ENCODE results near the gene FOXRED2. TPM values are rescaled to one million over a fixed set of nuclear protein-coding genes. Genes with fewer than 3 reads are reported as not detected.

The FOXRED2 gene
- total and polyA plus RNA-seq, 2 experiments from 2014 or later, result 11.5 to 38.3 TPM

- Mint-ChIP-seq H3K4me1 (peaks cover 19% of the 10 kb centered on the region), H3K27ac (no peak overlapping the region), H3K36me3 (ENCODE audit: low read depth) (no peaks in the 10 kb centered on the region), H3K4me3 (no peak overlapping the region), H3K9me3 (no peaks in the 10 kb centered on the region), H3K27me3 (ENCODE audit: insufficient read depth, low read depth, poor library complexity) (peaks cover 12% of the 10 kb centered on the region)
- Histone ChIP-seq H3F3A (replicated peaks; ENCODE audit: low read depth) (0 out of 2 replicates have a peak, but pooled peaks cover 8% of the 10 kb centered on the region), H3K9me2 (ENCODE audit: insufficient read depth) (no peaks in the 10 kb centered on the region), H2AFZ (no peak overlapping the region), H3K4me1 (ENCODE audit: insufficient read depth) (peaks cover 17% of the 10 kb centered on the region), H3K79me2 (replicated peaks; ENCODE audit: insufficient read depth) (no peaks in the 10 kb centered on the region), H3K4me3 (no peak overlapping the region), H3K27ac (ENCODE audit: low read depth) (peak overlapping the region; percentile 45; the same call in 1 of the 2 replicates), H3K27me3 (ENCODE audit: insufficient read depth) (no peaks in the 10 kb centered on the region), H3K36me3 (ENCODE audit: insufficient read depth) (no peaks in the 10 kb centered on the region), H3K4me2 (no peak overlapping the region), H4K20me1 (replicated peaks; ENCODE audit: insufficient read depth) (no peaks in the 10 kb centered on the region)
- DNase-seq (ENCODE audit: low spot score) (no peak), ATAC-seq (no peak)
- TF ChIP-seq NANOG (IDR thresholded peaks at IDR 0.05; ENCODE audit: borderline replicate concordance) (no peak), POLR2AphosphoS5 (IDR thresholded peaks at IDR 0.05; ENCODE audit: low read depth) (no peak), ZNF331 (CRISPR knock-in tag; IDR thresholded peaks at IDR 0.05; ENCODE audit: low read depth) (no peak), ETS1 (IDR thresholded peaks at IDR 0.05) (no peak), CREB1 (CRISPR knock-in tag; IDR thresholded peaks at IDR 0.05; ENCODE audit: low read depth) (no peak), JUNB (IDR thresholded peaks at IDR 0.05; ENCODE audit: unreplicated experiment) (no peak), EZH2 (IDR thresholded peaks at IDR 0.05; ENCODE audit: low read depth, unreplicated experiment) (no peak)
These were observed 67.2 kb downstream of the FOXRED2 start for GRCh38 chr22:36439481-36440271.

Small RNAs within 50 kb of the gene (small RNA-seq; reads per million reads assigned to genes)
- not detected for gene RF00019 (ENCODE audit: low replicate concordance)

Other genes starting within 250 kb of the FOXRED2 start
- 204 and 233 TPM in 2 replicates for gene MYH9, start 119.1 kb downstream of the FOXRED2 start, total RNA-seq (2014; rRNA removed; shearing (Covaris generic))
- 55.4 and 58.4 TPM in 2 replicates for gene MYH9, start 119.1 kb downstream of the FOXRED2 start, polyA plus RNA-seq (2016; fragmentation: Nextera tagmentation; extraction: Ambion mirVana)
- 21.6 and 23.0 TPM in 2 replicates for gene TXN2, start 25.4 kb downstream of the FOXRED2 start, total RNA-seq (2014; rRNA removed; shearing (Covaris generic))
- 50.3 and 55.6 TPM in 2 replicates for gene TXN2, start 25.4 kb downstream of the FOXRED2 start, polyA plus RNA-seq (2016; fragmentation: Nextera tagmentation; extraction: Ambion mirVana)
- 360 and 381 TPM in 2 replicates for gene EIF3D, start 22.1 kb upstream of the FOXRED2 start, total RNA-seq (2014; rRNA removed; shearing (Covaris generic))
- 148 and 149 TPM in 2 replicates for gene EIF3D, start 22.1 kb upstream of the FOXRED2 start, polyA plus RNA-seq (2016; fragmentation: Nextera tagmentation; extraction: Ambion mirVana)
- gene CACNG2, start 196.7 kb upstream of the FOXRED2 start, total RNA-seq (2014; rRNA removed; shearing (Covaris generic)), result not detected in 2 replicates
- gene CACNG2, start 196.7 kb upstream of the FOXRED2 start, polyA plus RNA-seq (2016; fragmentation: Nextera tagmentation; extraction: Ambion mirVana), result not detected in 2 replicates

Data from GM23338 (cell line).